Keratinocyte (primary cell): ENCODE data around the gene TAS2R43. TPM values are rescaled to one million over a fixed set of nuclear protein-coding genes. Genes with fewer than 3 reads are reported as not detected.

Experiments used
- DNase-seq: peaks from one replicate; pipeline ENCODE4 v3.0.0-alpha.2; 2011; ENCODE audit warnings: low read depth, missing footprints, low spot score
- FAIRE-seq: peaks from 2 replicates; lab custom pipeline; 2011; peaks lifted over from hg19 to GRCh38; lab: Jason Lieb, UNC
- H2AFZ ChIP-seq: 2 replicates; pipeline ENCODE4 v1.6.0; 2012; ENCODE audit warnings: low read length, control low read depth, inconsistent platforms; ENCODE audit not compliant: control insufficient read depth
- H3K27ac ChIP-seq: 2 replicates; pipeline ENCODE4 v1.5.1; 2011; ENCODE audit warnings: low read length; ENCODE audit not compliant: control insufficient read depth, insufficient read depth
- H3K27me3 ChIP-seq: 3 replicates; pipeline ENCODE4 v1.6.0; 2011; ENCODE audit warnings: low read length; ENCODE audit not compliant: control insufficient read depth, insufficient read depth; ENCODE audit errors: extremely low read depth
- H3K36me3 ChIP-seq, 2 experiments: 2 replicates in 1 of 2; 3 replicates in 1 of 2; pipeline ENCODE4 v1.5.1; 2011; ENCODE audit warnings: low read length in 2 of 2, mild to moderate bottlenecking in 1 of 2; ENCODE audit not compliant: control insufficient read depth in 2 of 2, insufficient read depth in 2 of 2; ENCODE audit errors: extremely low read depth in 1 of 2
- H3K4me1 ChIP-seq: 3 replicates; pipeline ENCODE4 v1.5.1; 2011; ENCODE audit warnings: low read length; ENCODE audit not compliant: control insufficient read depth, insufficient read depth; ENCODE audit errors: extremely low read depth
- H3K4me2 ChIP-seq: 3 replicates; pipeline ENCODE4 v1.6.0; 2011; ENCODE audit warnings: low read depth, low read length; ENCODE audit not compliant: control insufficient read depth, insufficient read depth; ENCODE audit errors: extremely low read depth
- H3K4me3 ChIP-seq, 3 experiments: fragments of 200-600 bp in 1 of 3; sonication (generic) in 1 of 3; 2 replicates in 2 of 3; 3 replicates in 1 of 3; pipeline ENCODE4 v1.5.1; 2011 to 2016; ENCODE audit warnings: low read length in 3 of 3, mild to moderate bottlenecking in 3 of 3, control low read depth in 2 of 3, inconsistent platforms in 1 of 3, low read depth in 1 of 3, mixed read lengths in 1 of 3, mixed run types in 1 of 3, moderate library complexity in 1 of 3; ENCODE audit not compliant: control insufficient read depth in 2 of 3, insufficient read depth in 2 of 3; ENCODE audit errors: extremely low read depth in 1 of 3
- H3K79me2 ChIP-seq: 2 replicates; pipeline ENCODE4 v1.6.0; 2012; ENCODE audit warnings: low read length; ENCODE audit not compliant: control insufficient read depth, insufficient read depth
- H3K9ac ChIP-seq: 3 replicates; pipeline ENCODE4 v1.6.0; 2011; ENCODE audit warnings: low read length; ENCODE audit not compliant: control insufficient read depth, insufficient read depth; ENCODE audit errors: extremely low read depth
- H3K9me1 ChIP-seq: 3 replicates; pipeline ENCODE4 v1.6.0; 2011; ENCODE audit warnings: low read length; ENCODE audit not compliant: control insufficient read depth, insufficient read depth; ENCODE audit errors: extremely low read depth
- H3K9me3 ChIP-seq: 2 replicates; pipeline ENCODE4 v1.5.1; 2012; ENCODE audit warnings: low read depth, low read length; ENCODE audit not compliant: control insufficient read depth
- H4K20me1 ChIP-seq: 3 replicates; pipeline ENCODE4 v1.6.0; 2011; ENCODE audit warnings: low read length; ENCODE audit not compliant: control insufficient read depth, insufficient read depth; ENCODE audit errors: extremely low read depth
- CTCF ChIP-seq, 3 experiments: IDR thresholded peaks in 1 of 3; conservative IDR thresholded peaks in 1 of 3; optimal IDR thresholded peaks in 1 of 3; 2 replicates in 2 of 3; 3 replicates in 1 of 3; pipeline versions ENCODE3 to v1.5.1; 2011; ENCODE audit warnings: low read length in 3 of 3, mild to moderate bottlenecking in 3 of 3, moderate library complexity in 2 of 3, control low read depth in 1 of 3, inconsistent platforms in 1 of 3; ENCODE audit not compliant: insufficient read depth in 2 of 3; ENCODE audit errors: extremely low read depth in 1 of 3
- EZH2 ChIP-seq: IDR thresholded peaks from one replicate; pipeline ENCODE4 v1.6.1; 2012; ENCODE audit warnings: inconsistent platforms, mild to moderate bottlenecking, low read length, moderate library complexity
- dilution Hi-C: fragments of 300-500 bp; cut with MboI; formaldehyde crosslinking; loops from one replicate; pipeline ENCODE4 v1.7.0; 2020; ENCODE audit warnings: low sequenced_read_pairs; ENCODE audit not compliant: extremely low pct_ligation_motif_present
- polyA plus RNA-seq, 5 experiments: library from polyadenylated mRNA; depleted of rRNA in 3 of 5; stranded (reverse) in 3 of 5; stranded (forward) in 1 of 5; unstranded in 1 of 5; fragments of >200 nt; gene quantifications; 1 replicate in 1 of 5; 2 replicates in 3 of 5; 3 replicates in 1 of 5; pipeline versions ENCODE4 v1.2.1 to v1.2.3, GENCODE V29; 2011 to 2012; ENCODE audit warnings: missing spikeins in 2 of 5, low read depth in 1 of 5, low replicate concordance in 1 of 5

TAS2R43 gene
- polyA plus RNA-seq, 1 donor (not counting 4 experiments of a cell fraction or from before 2014, with no cell fraction given) = 0.34 TPM

GRCh38 chr12:11108862-11109261 is 16.7 kb upstream of the TAS2R43 start:
- no peaks in the 10 kb centered on the region for H3K9me1 ChIP-seq
- no peak overlapping the region for H3K27ac ChIP-seq
- H3K9me3 ChIP-seq = no peaks in the 10 kb centered on the region
- peaks cover 40% of the 10 kb centered on the region for H3K79me2 ChIP-seq
- DNase-seq (no peak), FAIRE-seq (no peak)
- H3K27me3 ChIP-seq = no peaks in the 10 kb centered on the region
- TF ChIP-seq CTCF (optimal IDR thresholded peaks at IDR 0.05 in 1 of 3, IDR thresholded peaks at IDR 0.05 in 1 of 3, conservative IDR thresholded peaks at IDR 0.05 in 1 of 3; ENCODE audit: extremely low read depth in 1 of 3, insufficient read depth in 2 of 3, low read length in 3 of 3) (no peak), EZH2 (no peak)
- no peak overlapping the region for H3K4me2 ChIP-seq
- dilution Hi-C loops = no loop called here
- H3K9ac ChIP-seq = no peak overlapping the region
- H3K4me1 ChIP-seq = no peaks in the 10 kb centered on the region
- H4K20me1 ChIP-seq = no peaks in the 10 kb centered on the region
- peaks cover 0 to 4% of the 10 kb centered on the region in 2 experiments for H3K36me3 ChIP-seq
- no peak overlapping the region for H2AFZ ChIP-seq
- no peak overlapping the region for H3K4me3 ChIP-seq

- peak; percentile 32 for FAIRE-seq
- Histone ChIP-seq H3K79me2 (peaks cover 35% of the 10 kb centered on the region), H3K36me3 (peaks cover 0 to 4% of the 10 kb centered on the region in 2 experiments), H3K27me3 (no peaks in the 10 kb centered on the region), H3K4me2 (no peak overlapping the region), H3K4me3 (no peak overlapping the region), H2AFZ (no peak overlapping the region), H3K9me1 (no peaks in the 10 kb centered on the region), H3K9ac (no peak overlapping the region), H3K9me3 (no peaks in the 10 kb centered on the region), H3K27ac (no peak overlapping the region), H4K20me1 (no peaks in the 10 kb centered on the region), H3K4me1 (no peaks in the 10 kb centered on the region)
- TF ChIP-seq EZH2 (no peak), CTCF (optimal IDR thresholded peaks at IDR 0.05 in 1 of 3, IDR thresholded peaks at IDR 0.05 in 1 of 3, conservative IDR thresholded peaks at IDR 0.05 in 1 of 3; ENCODE audit: extremely low read depth in 1 of 3, insufficient read depth in 2 of 3, low read length in 3 of 3) (no peak)
- DNase-seq = no peak
- dilution Hi-C loops = no loop called here
Measured at GRCh38 chr12:11107719-11108118, 15.6 kb upstream of the TAS2R43 start.
